Activated T-helper 1 cell treated with anti-CD3 and anti-CD28 coated beads, Interleukin-12 subunit alpha, Interleukin-12 subunit beta, Interleukin-2, Interleukin-4 antibody, amounts not matched to agents 30 ng/mL and 10 ng/mL and 1 ng/mL, durations not matched to agents 14 hours and 24 hours and 36 hours (primary cell): ENCODE measurements around the gene SYT12. TPM values are rescaled to one million over a fixed set of nuclear protein-coding genes. Genes with fewer than 3 reads are reported as not detected.

Experiments
- DNase-seq: peaks from one replicate; pipeline ENCODE4 v3.0.0; 2021; ENCODE audit warnings: low spot score
- H3K27ac Mint-ChIP-seq: one replicate; pipeline ENCODE4 v1.8.0; 2021; ENCODE audit warnings: mild to moderate bottlenecking, mixed read lengths
- H3K27me3 Mint-ChIP-seq: one replicate; pipeline ENCODE4 v1.8.0; 2022; ENCODE audit warnings: mild to moderate bottlenecking, moderate library complexity, mixed read lengths; ENCODE audit not compliant: insufficient read depth
- H3K36me3 Mint-ChIP-seq: one replicate; pipeline ENCODE4 v1.8.0; 2021; ENCODE audit warnings: low read depth, mixed read lengths
- H3K4me1 Mint-ChIP-seq: one replicate; pipeline ENCODE4 v1.8.0; 2021; ENCODE audit warnings: low read depth, mixed read lengths
- H3K4me3 Mint-ChIP-seq: one replicate; pipeline ENCODE4 v1.8.0; 2021; ENCODE audit warnings: mild to moderate bottlenecking, moderate library complexity, mixed read lengths
- H3K9me3 Mint-ChIP-seq: one replicate; pipeline ENCODE4 v1.8.0; 2021; ENCODE audit warnings: mixed read lengths
- intact Hi-C: fragments of 100-400 bp; cut with micrococcal nuclease; formaldehyde crosslinking; loops from one replicate; pipeline ENCODE4 v1.15.1; 2024
- total RNA-seq: library from RNA; stranded (reverse); gene quantifications from 2 replicates; pipeline ENCODE4 v1.2.3, GENCODE V29; 2022

The SYT12 gene
- total RNA-seq, 1 donor from 2014 or later, result not detected

GRCh38 chr11:67006029-67006884 lies 16.7 kb upstream of the SYT12 start:
- no peak overlapping the region for H3K27ac Mint-ChIP-seq

GRCh38 chr11:67007126-67007525 lies 15.8 kb upstream of the SYT12 start:
- intact Hi-C loops, result no loop called here
- H3K4me3 Mint-ChIP-seq, result no peak overlapping the region
- no peaks in the 10 kb centered on the region for H3K36me3 Mint-ChIP-seq
- DNase-seq, result no peak
- H3K27me3 Mint-ChIP-seq, result peaks cover 6% of the 10 kb centered on the region
- H3K4me1 Mint-ChIP-seq, result no peaks in the 10 kb centered on the region
- no peak overlapping the region for H3K27ac Mint-ChIP-seq
- H3K9me3 Mint-ChIP-seq, result no peaks in the 10 kb centered on the region

More at GRCh38 chr11:67006029-67006884, 16.7 kb upstream of the SYT12 start:
- H3K27me3 Mint-ChIP-seq, result peaks cover 6% of the 10 kb centered on the region
- DNase-seq, result no peak
- H3K9me3 Mint-ChIP-seq, result no peaks in the 10 kb centered on the region
- H3K4me3 Mint-ChIP-seq, result no peak overlapping the region
- intact Hi-C loops, result no loop called here
- no peaks in the 10 kb centered on the region for H3K36me3 Mint-ChIP-seq
- no peaks in the 10 kb centered on the region for H3K4me1 Mint-ChIP-seq

- intact Hi-C loops, result no loop called here
- Mint-ChIP-seq H3K27ac (no peak overlapping the region), H3K9me3 (no peaks in the 10 kb centered on the region), H3K27me3 (peaks cover 11% of the 10 kb centered on the region), H3K36me3 (no peaks in the 10 kb centered on the region), H3K4me3 (no peak overlapping the region), H3K4me1 (no peaks in the 10 kb centered on the region)
- no peak for DNase-seq
Observed at GRCh38 chr11:67010296-67010905, 12.5 kb upstream of the SYT12 start.

- intact Hi-C loops, result no loop called here
- no peaks in the 10 kb centered on the region for H3K4me1 Mint-ChIP-seq
- H3K9me3 Mint-ChIP-seq, result no peaks in the 10 kb centered on the region
- DNase-seq, result no peak
- no peaks in the 10 kb centered on the region for H3K36me3 Mint-ChIP-seq
- H3K4me3 Mint-ChIP-seq, result no peak overlapping the region
- peaks cover 11% of the 10 kb centered on the region for H3K27me3 Mint-ChIP-seq
- H3K27ac Mint-ChIP-seq, result no peak overlapping the region
Observed at GRCh38 chr11:67013511-67014045, 9.4 kb upstream of the SYT12 start.

GRCh38 chr11:67014343-67014742 lies 8.6 kb upstream of the SYT12 start:
- intact Hi-C loops, result no loop called here
- no peaks in the 10 kb centered on the region for H3K9me3 Mint-ChIP-seq
- DNase-seq, result no peak
- H3K27ac Mint-ChIP-seq, result no peak overlapping the region
- H3K36me3 Mint-ChIP-seq, result no peaks in the 10 kb centered on the region
- H3K4me3 Mint-ChIP-seq, result no peak overlapping the region
- H3K27me3 Mint-ChIP-seq, result peaks cover 14% of the 10 kb centered on the region
- H3K4me1 Mint-ChIP-seq, result no peaks in the 10 kb centered on the region

GRCh38 chr11:67015048-67015447 lies 7.9 kb upstream of the SYT12 start:
- H3K4me1 Mint-ChIP-seq, result no peaks in the 10 kb centered on the region
- DNase-seq, result no peak
- intact Hi-C loops, result no loop called here
- H3K27ac Mint-ChIP-seq, result no peak overlapping the region
- H3K9me3 Mint-ChIP-seq, result no peaks in the 10 kb centered on the region
- H3K36me3 Mint-ChIP-seq, result no peaks in the 10 kb centered on the region
- H3K27me3 Mint-ChIP-seq, result peaks cover 13% of the 10 kb centered on the region
- no peak overlapping the region for H3K4me3 Mint-ChIP-seq

GRCh38 chr11:67016550-67016949 lies 6.4 kb upstream of the SYT12 start:
- no peaks in the 10 kb centered on the region for H3K36me3 Mint-ChIP-seq
- no peak for DNase-seq
- peaks cover 27% of the 10 kb centered on the region for H3K27me3 Mint-ChIP-seq
- intact Hi-C loops, result no loop called here
- no peaks in the 10 kb centered on the region for H3K4me1 Mint-ChIP-seq
- no peak overlapping the region for H3K4me3 Mint-ChIP-seq
- no peak overlapping the region for H3K27ac Mint-ChIP-seq
- no peaks in the 10 kb centered on the region for H3K9me3 Mint-ChIP-seq

GRCh38 chr11:67020949-67021348 lies 2.0 kb upstream of the SYT12 start:
- intact Hi-C loops, result no loop called here
- H3K27me3 Mint-ChIP-seq, result peaks cover 49% of the 10 kb centered on the region

GRCh38 chr11:67022341-67022933 lies 497 bp upstream of the SYT12 start:
- Mint-ChIP-seq H3K27ac (no peak overlapping the region), H3K36me3 (no peaks in the 10 kb centered on the region), H3K27me3 (peaks cover 60% of the 10 kb centered on the region), H3K4me1 (peaks cover 12% of the 10 kb centered on the region), H3K9me3 (no peaks in the 10 kb centered on the region), H3K4me3 (no peak overlapping the region)
- DNase-seq, result no peak
- intact Hi-C loops, result no loop called here

More at GRCh38 chr11:67020949-67021348, 2.0 kb upstream of the SYT12 start:
- Mint-ChIP-seq H3K27ac (no peak overlapping the region), H3K4me3 (no peak overlapping the region), H3K4me1 (peaks cover 12% of the 10 kb centered on the region), H3K9me3 (no peaks in the 10 kb centered on the region), H3K36me3 (no peaks in the 10 kb centered on the region)
- DNase-seq, result no peak

GRCh38 chr11:67023957-67024353 lies 1.0 kb downstream of the SYT12 start:
- intact Hi-C loops, result no loop called here
- Mint-ChIP-seq H3K4me3 (no peak overlapping the region), H3K9me3 (no peaks in the 10 kb centered on the region), H3K36me3 (no peaks in the 10 kb centered on the region), H3K27ac (no peak overlapping the region), H3K4me1 (peaks cover 12% of the 10 kb centered on the region), H3K27me3 (peaks cover 61% of the 10 kb centered on the region)
- DNase-seq, result no peak

GRCh38 chr11:67024410-67024809 lies 1.5 kb downstream of the SYT12 start:
- peak overlapping the region; percentile 64 for H3K27ac Mint-ChIP-seq
- no peaks in the 10 kb centered on the region for H3K9me3 Mint-ChIP-seq
- peaks cover 61% of the 10 kb centered on the region for H3K27me3 Mint-ChIP-seq
- H3K4me3 Mint-ChIP-seq, result no peak overlapping the region
- no peaks in the 10 kb centered on the region for H3K36me3 Mint-ChIP-seq
- peak; percentile 27 for DNase-seq
- peaks cover 12% of the 10 kb centered on the region for H3K4me1 Mint-ChIP-seq
- intact Hi-C loops, result no loop called here

- H3K27me3 Mint-ChIP-seq, result peaks cover 65% of the 10 kb centered on the region
- intact Hi-C loops, result no loop called here
- no peak for DNase-seq
- peaks cover 12% of the 10 kb centered on the region for H3K4me1 Mint-ChIP-seq
- H3K27ac Mint-ChIP-seq, result no peak overlapping the region
- H3K36me3 Mint-ChIP-seq, result no peaks in the 10 kb centered on the region
- H3K9me3 Mint-ChIP-seq, result no peaks in the 10 kb centered on the region
- H3K4me3 Mint-ChIP-seq, result no peak overlapping the region
Observed at GRCh38 chr11:67024966-67025365, 2.0 kb downstream of the SYT12 start.

GRCh38 chr11:67025750-67026149 lies 2.8 kb downstream of the SYT12 start:
- Mint-ChIP-seq H3K36me3 (no peaks in the 10 kb centered on the region), H3K4me1 (peaks cover 12% of the 10 kb centered on the region), H3K9me3 (no peaks in the 10 kb centered on the region), H3K27me3 (peaks cover 62% of the 10 kb centered on the region), H3K27ac (no peak overlapping the region), H3K4me3 (no peak overlapping the region)
- no peak for DNase-seq
- intact Hi-C loops, result no loop called here
